HepG2 (cell line): ENCODE data around the gene SYT14. TPM values are rescaled to one million over a fixed set of nuclear protein-coding genes. Genes with fewer than 3 reads are reported as not detected.

Experiments
- ATAC-seq: fragments of 200-7000 bp; cut with Tn5 transposase; 3 replicates; pipeline ENCODE4 v1.9.1; 2020; ENCODE audit warnings: mild to moderate bottlenecking, moderate library complexity
- BruUV-seq: library from RNA; stranded (reverse); fragments of 400-500 nt; replicated peaks from 2 replicates; lab custom pipeline; 2021; lab: Mats Ljungman, UMichigan
- CTCF ChIA-PET: fragments of 300-600 bp; formaldehyde crosslinking; extraction: SDS; loops from one replicate; lab custom pipeline; 2021; ENCODE audit warnings: low total read pairs, inconsistent platforms, low intra/inter-chr PET ratio; lab: Yijun Ruan, JAX
- POLR2A ChIA-PET: fragments of 350-600 bp; sonication (Branson Sonifier 250); formaldehyde crosslinking; loops from one replicate; lab custom pipeline; 2020; ENCODE audit warnings: antibody characterized with exemption, inconsistent platforms; lab: Yijun Ruan, JAX
- DNase-seq: peaks from one replicate; pipeline ENCODE4 v3.0.0-alpha.2; 2015; ENCODE audit warnings: low spot score
- FAIRE-seq: peaks from 3 replicates; lab custom pipeline; 2011; peaks lifted over from hg19 to GRCh38; lab: Jason Lieb, UNC
- H2AFZ ChIP-seq: one replicate; pipeline ENCODE4 v1.6.1; 2011; ENCODE audit warnings: low read length, inconsistent platforms
- H3K27ac ChIP-seq: fragments of 300-600 bp; 3 replicates; pipeline ENCODE4 v1.8.0; 2011; ENCODE audit warnings: mixed run types, mild to moderate bottlenecking, mixed read lengths, low read length, inconsistent platforms; ENCODE audit not compliant: insufficient read depth; ENCODE audit errors: extremely low read length
- H3K27me3 ChIP-seq, 2 experiments: fragments of 200-600 bp in 1 of 2; 2 replicates in 1 of 2; 3 replicates in 1 of 2; pipeline versions ENCODE4 v1.6.0 to v1.8.0; 2011; ENCODE audit warnings: low read length in 2 of 2, mild to moderate bottlenecking in 2 of 2, moderate library complexity in 2 of 2, inconsistent platforms in 1 of 2; ENCODE audit not compliant: insufficient read depth in 2 of 2, control insufficient read depth in 1 of 2
- H3K36me3 ChIP-seq, 2 experiments: fragments of 200-600 bp in 1 of 2; replicated peaks in 1 of 2; 2 replicates in 1 of 2; 3 replicates in 1 of 2; pipeline versions ENCODE4 v1.5.1 to v1.8.0; 2011; ENCODE audit warnings: low read length in 2 of 2, inconsistent platforms in 1 of 2; ENCODE audit not compliant: insufficient read depth in 2 of 2, control insufficient read depth in 1 of 2
- H3K4me1 ChIP-seq: 2 replicates; pipeline ENCODE4 v1.5.1; 2012; ENCODE audit warnings: low read length, inconsistent platforms; ENCODE audit not compliant: insufficient read depth
- H3K4me2 ChIP-seq: 2 replicates; pipeline ENCODE4 v1.6.0; 2011; ENCODE audit warnings: low read depth, low read length, inconsistent platforms
- H3K4me3 ChIP-seq, 3 experiments: fragments of 200-600 bp in 1 of 3; sonication (generic), shearing (Covaris generic) in 1 of 3; replicated peaks in 1 of 3; 2 replicates each; pipeline ENCODE4 v1.5.1; 2011 to 2016; ENCODE audit warnings: low read length in 3 of 3, inconsistent platforms in 2 of 3, low read depth in 2 of 3, mild to moderate bottlenecking in 2 of 3, control low read depth in 1 of 3, mixed read lengths in 1 of 3; ENCODE audit not compliant: insufficient read depth in 1 of 3
- H3K79me2 ChIP-seq: one replicate; pipeline ENCODE4 v1.6.1; 2011; ENCODE audit warnings: low read length, inconsistent platforms; ENCODE audit not compliant: insufficient read depth
- H3K9ac ChIP-seq: 2 replicates; pipeline ENCODE4 v1.6.0; 2011; ENCODE audit warnings: mild to moderate bottlenecking, low read depth, low read length, inconsistent platforms; ENCODE audit not compliant: insufficient read depth
- H3K9me3 ChIP-seq: 2 replicates; pipeline ENCODE4 v1.5.1; 2012; ENCODE audit warnings: mild to moderate bottlenecking, low read length
- H4K20me1 ChIP-seq: 2 replicates; pipeline ENCODE4 v1.6.0; 2011; ENCODE audit warnings: inconsistent platforms, mild to moderate bottlenecking, low read length, moderate library complexity; ENCODE audit not compliant: insufficient read depth
- ARID5B ChIP-seq: IDR thresholded peaks from 2 replicates; pipeline ENCODE4 v1.4.0; 2020; ENCODE audit warnings: mild to moderate bottlenecking, missing genetic modification reagents
- ATRX ChIP-seq: sonication (generic); formaldehyde crosslinking; IDR thresholded peaks from 2 replicates; pipeline ENCODE4 v1.4.0; 2020; ENCODE audit warnings: missing genetic modification reagents, borderline replicate concordance
- BCL3 ChIP-seq: sonication (generic); formaldehyde crosslinking; IDR thresholded peaks from 2 replicates; pipeline ENCODE4 v1.5.1; 2020; ENCODE audit warnings: mild to moderate bottlenecking, missing genetic modification reagents, moderate library complexity
- DRAP1 ChIP-seq: IDR thresholded peaks from 2 replicates; pipeline ENCODE4 v1.6.1; 2016; ENCODE audit warnings: missing genetic modification reagents, missing compliant biosample characterization
- MAF1 ChIP-seq: sonication (generic); formaldehyde crosslinking; IDR thresholded peaks from 2 replicates; pipeline ENCODE4 v1.5.0; 2020; ENCODE audit warnings: missing genetic modification reagents, borderline replicate concordance
- PLRG1 ChIP-seq: fragments of 450-650 bp; conservative IDR thresholded peaks from 2 replicates; pipeline ENCODE4 v1.6.1; 2016
- RFX5 ChIP-seq: IDR thresholded peaks from 2 replicates; pipeline ENCODE4 v1.6.1; 2011; ENCODE audit warnings: low read depth, low read length, improper control_type of control experiment
- RFXAP ChIP-seq: sonication (generic); formaldehyde crosslinking; IDR thresholded peaks from 2 replicates; pipeline ENCODE4 v1.4.0; 2020; ENCODE audit warnings: missing genetic modification reagents, borderline replicate concordance
- SALL1 ChIP-seq: sonication (generic); formaldehyde crosslinking; IDR thresholded peaks from 2 replicates; pipeline ENCODE4 v1.8.0; 2022; ENCODE audit warnings: mild to moderate bottlenecking, missing genetic modification reagents
- YEATS4 ChIP-seq: sonication (generic); formaldehyde crosslinking; IDR thresholded peaks from 2 replicates; pipeline ENCODE4 v1.4.0; 2020; ENCODE audit warnings: missing genetic modification reagents, borderline replicate concordance
- ZFP91 ChIP-seq: sonication (generic); formaldehyde crosslinking; IDR thresholded peaks from 2 replicates; pipeline ENCODE4 v1.9.0; 2022; ENCODE audit warnings: missing genetic modification reagents, mild to moderate bottlenecking, borderline replicate concordance
- ZNF225 ChIP-seq: sonication (generic); formaldehyde crosslinking; IDR thresholded peaks from 2 replicates; pipeline ENCODE4 v1.4.0; 2020; ENCODE audit warnings: mild to moderate bottlenecking, missing genetic modification reagents
- ZNF331 ChIP-seq: sonication (generic); formaldehyde crosslinking; IDR thresholded peaks from 2 replicates; pipeline ENCODE4 v1.4.0; 2020; ENCODE audit warnings: missing genetic modification reagents
- ZNF451 ChIP-seq: sonication (generic); formaldehyde crosslinking; IDR thresholded peaks from 2 replicates; pipeline ENCODE4 v1.5.0; 2020; ENCODE audit warnings: mild to moderate bottlenecking, missing genetic modification reagents
- ZNF577 ChIP-seq: sonication (generic); formaldehyde crosslinking; IDR thresholded peaks from 2 replicates; pipeline ENCODE4 v1.4.0; 2020; ENCODE audit warnings: mild to moderate bottlenecking, low read depth, missing genetic modification reagents, borderline replicate concordance
- ZNF619 ChIP-seq: sonication (generic); formaldehyde crosslinking; IDR thresholded peaks from 2 replicates; pipeline ENCODE4 v1.4.0; 2020; ENCODE audit warnings: mild to moderate bottlenecking, missing genetic modification reagents
- WGBS: methylation state at CpG from one replicate; pipeline ENCODE4 v1.1.6; 2017; ENCODE audit warnings: low lambda C conversion rate; 5-methylcytosine and 5-hydroxymethylcytosine counted together
- in situ Hi-C: cut with HindIII; loops from 2 replicates; pipeline ENCODE4 v1.10.0; 2017; ENCODE audit warnings: low pct_unique_long_range_greater_than_20kb; ENCODE audit not compliant: extremely low pct_ligation_motif_present
- intact Hi-C: fragments of 100-400 bp; cut with micrococcal nuclease; formaldehyde crosslinking; loops from one replicate; pipeline ENCODE4 v1.10.0; 2022; ENCODE audit not compliant: unreplicated experiment
- polyA plus RNA-seq, 8 experiments: library from polyadenylated mRNA; depleted of rRNA in 3 of 8; stranded (reverse) in 7 of 8; unstranded in 1 of 8; fragments of >200 nt; fragmentation: Illumina TruSeq in 4 of 8; extraction: Trizol in 4 of 8; gene quantifications; 2 replicates each; pipeline versions ENCODE4 v1.2.1 to v1.2.3, GENCODE V29; 2011 to 2016; ENCODE audit warnings: low read depth in 4 of 8, missing spikeins in 1 of 8, mixed read lengths in 1 of 8; ENCODE audit not compliant: insufficient read depth in 1 of 8
- total RNA-seq, 5 experiments: library from RNA; depleted of rRNA; stranded (reverse); fragments of >200 nt; fragmentation: Illumina TruSeq; extraction: Trizol; gene quantifications; 2 replicates each; pipeline ENCODE4 v1.2.3, GENCODE V29; 2016; ENCODE audit warnings: low read depth in 1 of 5

The SYT14 gene
- total and polyA plus RNA-seq, 2 of the 13 experiments (the other 11 are each of a cell fraction or from before 2014, with no cell fraction given), result not detected

- no peaks in the 10 kb centered on the region for H3K4me1 ChIP-seq
- POLR2A ChIA-PET, result no interaction called here
- FAIRE-seq, result no peak
Measured at GRCh38 chr1:210185063-210185462, 247.0 kb downstream of the SYT14 start.

More at GRCh38 chr1:210185063-210185462, 247.0 kb downstream of the SYT14 start:
- TF ChIP-seq ZNF451 (CRISPR knock-in tag) (no peak), BCL3 (CRISPR knock-in tag) (no peak), SALL1 (CRISPR knock-in tag) (no peak), RFX5 (no peak), RFXAP (CRISPR knock-in tag) (no peak), ZNF225 (CRISPR knock-in tag) (no peak), ZNF619 (CRISPR knock-in tag) (no peak), ATRX (CRISPR knock-in tag) (no peak), ZFP91 (no peak), DRAP1 (CRISPR knock-in tag) (no peak), ZNF577 (no peak), ZNF331 (CRISPR knock-in tag) (no peak), ARID5B (CRISPR knock-in tag) (no peak), PLRG1 (no peak), MAF1 (CRISPR knock-in tag) (no peak), YEATS4 (CRISPR knock-in tag) (no peak)
- TF ChIP-seq, all 625 proteins: peak for 0
- H3K27ac ChIP-seq, result no peak overlapping the region
- H3K27me3 ChIP-seq, result no peaks in the 10 kb centered on the region
- DNase-seq, result no peak
- H3K9ac ChIP-seq, result no peak overlapping the region
- ATAC-seq, result no peak
- no peaks in the 10 kb centered on the region for H3K9me3 ChIP-seq
- no peaks in the 10 kb centered on the region for H3K36me3 ChIP-seq
- H2AFZ ChIP-seq, result no peak overlapping the region
- intact Hi-C loops, result no loop called here
- H3K79me2 ChIP-seq, result no peaks in the 10 kb centered on the region
- in situ Hi-C loops, result no loop called here
- H3K4me3 ChIP-seq, result no peak overlapping the region
- BruUV-seq, result no TSS peak
- WGBS, result 4% methylated on average over 2 of the region's 2 CpGs
- CTCF ChIA-PET, result no interaction called here
- no peaks in the 10 kb centered on the region for H4K20me1 ChIP-seq
- H3K4me2 ChIP-seq, result no peak overlapping the region
